NT2/D1 (cell line): ENCODE results near the gene DAPK2.

Source experiments
- YY1 ChIP-seq: IDR thresholded peaks from 2 replicates; pipeline ENCODE4 v1.6.1; 2011; ENCODE audit not compliant: insufficient read length, insufficient read depth
- ZNF274 ChIP-seq: IDR thresholded peaks from 2 replicates; pipeline ENCODE4 v1.6.1; 2011; ENCODE audit warnings: mild to moderate bottlenecking, low read depth, low read length

DNA sequence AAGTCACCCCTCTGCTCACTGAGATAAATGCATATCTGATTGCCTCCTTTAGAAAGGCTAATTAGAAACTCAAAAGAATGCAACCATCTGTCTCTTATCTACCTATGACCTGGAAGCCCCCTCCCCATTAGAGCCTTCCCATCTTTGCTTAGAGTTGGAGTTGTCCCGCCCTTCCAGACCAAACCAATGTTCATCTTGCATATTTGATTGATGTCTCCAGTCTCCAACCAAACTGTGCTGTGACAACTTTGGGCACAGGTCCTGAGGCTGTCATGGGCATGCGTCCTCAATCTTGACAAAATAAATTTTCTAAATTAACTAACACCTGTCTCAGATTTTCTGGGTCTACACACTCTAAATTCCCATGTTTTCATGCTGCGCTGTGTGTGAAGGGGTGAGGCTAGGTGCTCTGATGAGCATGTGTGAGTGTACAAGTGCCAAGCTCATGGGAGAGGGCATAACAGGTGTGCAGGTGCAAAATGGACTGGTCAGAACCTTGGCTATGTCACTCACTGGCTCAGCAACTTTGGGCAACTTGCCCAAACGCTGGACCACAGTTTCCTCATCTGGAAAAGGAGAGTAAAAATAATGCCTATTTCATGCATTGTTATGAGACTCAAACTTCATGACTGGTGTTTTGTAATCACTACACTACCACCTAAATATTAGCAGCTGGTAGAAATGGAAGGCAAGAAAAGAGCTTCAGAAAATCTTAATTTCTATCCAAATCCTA, 7.2 kb downstream of the DAPK2 start:
- TF ChIP-seq ZNF274 = no peak
- TF ChIP-seq YY1 = no peak
